CD14-positive monocyte (primary cell): ENCODE results near the gene SETD4. TPM values are rescaled to one million over a fixed set of nuclear protein-coding genes. Genes with fewer than 3 reads are reported as not detected.

Experiments
- DNase-seq, 3 donors: peaks; one replicate each; pipeline ENCODE4 v3.0.0-alpha.2; 2011 to 2022
- H2AFZ ChIP-seq: 2 replicates; pipeline ENCODE4 v1.6.0; 2012; ENCODE audit warnings: mild to moderate bottlenecking, low read depth, low read length, inconsistent platforms; ENCODE audit not compliant: insufficient read depth, poor library complexity, severe bottlenecking
- H3K27ac ChIP-seq, 2 donors: 1 replicate in 1 of 2; 2 replicates in 1 of 2; pipeline ENCODE4 v1.5.1; 2012 to 2013; ENCODE audit warnings: low read length in 2 of 2, control low read depth in 1 of 2, inconsistent platforms in 1 of 2, low read depth in 1 of 2, mild to moderate bottlenecking in 1 of 2
- H3K27me3 ChIP-seq, 2 donors: one replicate each; pipeline versions ENCODE4 v1.6.0 to v1.6.1; 2011 to 2013; ENCODE audit warnings: low read length in 2 of 2; ENCODE audit not compliant: control insufficient read depth in 2 of 2, insufficient read depth in 2 of 2
- H3K36me3 ChIP-seq, 2 donors: replicated peaks in 1 of 2; 1 replicate in 1 of 2; 2 replicates in 1 of 2; pipeline versions ENCODE4 v1.5.1 to v1.6.1; 2012 to 2013; ENCODE audit warnings: low read length in 2 of 2, control low read depth in 1 of 2, inconsistent platforms in 1 of 2, mild to moderate bottlenecking in 1 of 2; ENCODE audit not compliant: insufficient read depth in 2 of 2, control insufficient read depth in 1 of 2
- H3K4me1 ChIP-seq, 2 donors: 1 replicate in 1 of 2; 2 replicates in 1 of 2; pipeline versions ENCODE4 v1.5.1 to v1.6.1; 2012 to 2013; ENCODE audit warnings: low read length in 2 of 2, control low read depth in 1 of 2, inconsistent platforms in 1 of 2, mild to moderate bottlenecking in 1 of 2, moderate library complexity in 1 of 2; ENCODE audit not compliant: insufficient read depth in 2 of 2, control insufficient read depth in 1 of 2
- H3K4me2 ChIP-seq: replicated peaks from 2 replicates; pipeline ENCODE3; 2012; ENCODE audit warnings: low read length, moderate library complexity, mild to moderate bottlenecking; ENCODE audit not compliant: poor library complexity, severe bottlenecking; ENCODE audit errors: extremely low read depth
- H3K4me3 ChIP-seq, 3 experiments: fragments of 200-600 bp in 1 of 3; sonication (generic) in 1 of 3; replicated peaks in 1 of 3; 1 replicate in 2 of 3; 2 replicates in 1 of 3; pipeline ENCODE4 v1.5.1; 2011 to 2013; ENCODE audit warnings: low read length in 3 of 3, mild to moderate bottlenecking in 3 of 3, control low read depth in 2 of 3, low read depth in 2 of 3, inconsistent platforms in 1 of 3, moderate library complexity in 1 of 3
- H3K79me2 ChIP-seq: 2 replicates; pipeline ENCODE4 v1.6.0; 2012; ENCODE audit warnings: mild to moderate bottlenecking, control low read depth, inconsistent platforms, low read length, moderate library complexity; ENCODE audit not compliant: insufficient read depth
- H3K9ac ChIP-seq: 2 replicates; pipeline ENCODE4 v1.6.0; 2017; ENCODE audit warnings: low read length, mild to moderate bottlenecking; ENCODE audit not compliant: insufficient read depth, poor library complexity, severe bottlenecking
- H3K9me3 ChIP-seq, 2 donors: replicated peaks in 1 of 2; 1 replicate in 1 of 2; 2 replicates in 1 of 2; pipeline versions ENCODE4 v1.5.1 to v1.6.1; 2012 to 2013; ENCODE audit warnings: low read length in 2 of 2, control low read depth in 1 of 2; ENCODE audit not compliant: control insufficient read depth in 1 of 2, insufficient read depth in 1 of 2
- H4K20me1 ChIP-seq: 2 replicates; pipeline ENCODE4 v1.6.0; 2012; ENCODE audit warnings: mild to moderate bottlenecking, low read length, control low read depth, moderate library complexity; ENCODE audit not compliant: insufficient read depth
- H3K27ac Mint-ChIP-seq, 7 donors: one replicate each; pipeline ENCODE4 v1.8.0; 2020; ENCODE audit warnings: mild to moderate bottlenecking in 7 of 7, mixed read lengths in 7 of 7, moderate library complexity in 6 of 7, inconsistent platforms in 2 of 7
- H3K27me3 Mint-ChIP-seq, 3 donors: one replicate each; pipeline ENCODE4 v1.8.0; 2021 to 2022; ENCODE audit warnings: low read depth in 3 of 3, mild to moderate bottlenecking in 3 of 3, mixed read lengths in 3 of 3, moderate library complexity in 3 of 3, inconsistent platforms in 1 of 3
- H3K36me3 Mint-ChIP-seq, 2 donors: one replicate each; pipeline ENCODE4 v1.8.0; 2020; ENCODE audit warnings: mixed read lengths in 2 of 2, inconsistent platforms in 1 of 2, mild to moderate bottlenecking in 1 of 2
- H3K4me1 Mint-ChIP-seq: one replicate; pipeline ENCODE4 v1.8.0; 2020; ENCODE audit warnings: mild to moderate bottlenecking, mixed read lengths
- H3K4me3 Mint-ChIP-seq, 2 donors: one replicate each; pipeline ENCODE4 v1.8.0; 2020; ENCODE audit warnings: mild to moderate bottlenecking in 2 of 2, mixed read lengths in 2 of 2, moderate library complexity in 1 of 2
- H3K9me3 Mint-ChIP-seq, 7 donors: one replicate each; pipeline ENCODE4 v1.8.0; 2020 to 2022; ENCODE audit warnings: mixed read lengths in 7 of 7, mild to moderate bottlenecking in 6 of 7, moderate library complexity in 6 of 7, inconsistent platforms in 2 of 7
- CTCF ChIP-seq: fragments of 200-600 bp; IDR thresholded peaks from one replicate; pipeline ENCODE4 v1.8.0; 2022; ENCODE audit warnings: antibody characterized with exemption, mild to moderate bottlenecking
- WGBS: methylation state at CpG from one replicate; pipeline ENCODE4 v1.1.5; 2013; ENCODE audit warnings: missing lambda C conversion rate; ENCODE audit not compliant: insufficient coverage; 5-methylcytosine and 5-hydroxymethylcytosine counted together
- intact Hi-C, 2 donors: fragments of 100-400 bp; cut with micrococcal nuclease; formaldehyde crosslinking; loops; one replicate each; pipeline versions ENCODE4 v1.15.0 to v1.15.1; 2023
- polyA plus RNA-seq, 3 donors: library from polyadenylated mRNA; depleted of rRNA in 1 of 3; unstranded in 2 of 3; stranded (reverse) in 1 of 3; fragments of 300-500 nt in 2 of 3; fragments of >200 nt in 1 of 3; fragmentation: Illumina TruSeq in 2 of 3; gene quantifications; 1 replicate in 2 of 3; 2 replicates in 1 of 3; pipeline ENCODE4 v1.2.3, GENCODE V29; 2012 to 2021

Gene SETD4
- polyA plus RNA-seq, 3 donors: 4.1 to 10.8 (median 4.3) TPM

- H3K9me3 ChIP-seq: no peaks in the 10 kb centered on the region
- WGBS: 84% methylated on average over 2 of the region's 2 CpGs
- no peak overlapping the region for H2AFZ ChIP-seq
- H3K9ac ChIP-seq: no peak overlapping the region
- H3K36me3 ChIP-seq: peaks cover 63 to 95% of the 10 kb centered on the region in 2 donors
- no peak overlapping the region for H3K4me2 ChIP-seq
- H3K4me3 Mint-ChIP-seq: no peak overlapping the region
- no peaks in the 10 kb centered on the region for H3K27me3 ChIP-seq
- no peaks in the 10 kb centered on the region for H3K27me3 Mint-ChIP-seq
- H3K27ac Mint-ChIP-seq: no peak overlapping the region
- TF ChIP-seq CTCF: no peak
- H3K79me2 ChIP-seq: no peaks in the 10 kb centered on the region
- intact Hi-C loops: no loop called here
- H3K4me1 ChIP-seq: no peaks in the 10 kb centered on the region
- no peak overlapping the region for H3K4me3 ChIP-seq
- no peak for DNase-seq
- no peaks in the 10 kb centered on the region for H3K9me3 Mint-ChIP-seq
- H3K27ac ChIP-seq: no peak overlapping the region
- H3K4me1 Mint-ChIP-seq: no peaks in the 10 kb centered on the region
- no peaks in the 10 kb centered on the region for H4K20me1 ChIP-seq
- H3K36me3 Mint-ChIP-seq: peaks cover 77 to 88% of the 10 kb centered on the region in 2 donors
Measured at GRCh38 chr21:36040389-36040788, 19.9 kb downstream of the SETD4 start.

- DNase-seq: no peak
- no peaks in the 10 kb centered on the region for H3K9me3 ChIP-seq
- H3K36me3 ChIP-seq: peaks cover 61 to 95% of the 10 kb centered on the region in 2 donors
- Mint-ChIP-seq H3K27me3 (no peaks in the 10 kb centered on the region), H3K4me3 (no peak overlapping the region), H3K4me1 (no peaks in the 10 kb centered on the region), H3K36me3 (peaks cover 77 to 88% of the 10 kb centered on the region in 2 donors), H3K27ac (no peak overlapping the region), H3K9me3 (no peaks in the 10 kb centered on the region)
- H3K4me2 ChIP-seq: no peak overlapping the region
- intact Hi-C loops: no loop called here
- H3K27me3 ChIP-seq: no peaks in the 10 kb centered on the region
- H4K20me1 ChIP-seq: no peaks in the 10 kb centered on the region
- H3K9ac ChIP-seq: no peak overlapping the region
- WGBS: 93% methylated on average over 5 of the region's 6 CpGs
- no peaks in the 10 kb centered on the region for H3K4me1 ChIP-seq
- no peaks in the 10 kb centered on the region for H3K79me2 ChIP-seq
- no peak overlapping the region for H3K27ac ChIP-seq
- H3K4me3 ChIP-seq: no peak overlapping the region
- TF ChIP-seq CTCF: no peak
- H2AFZ ChIP-seq: no peak overlapping the region
Measured at GRCh38 chr21:36039861-36040260, 20.5 kb downstream of the SETD4 start.
